GM12891 (cell line): Measurements from ENCODE around the gene NANOS2.

Experiments used
- DNase-seq: peaks from one replicate; pipeline ENCODE4 v3.0.0; 2011; ENCODE audit warnings: low spot score; ENCODE audit not compliant: insufficient read length
- FAIRE-seq: peaks from 2 replicates; lab custom pipeline; 2011; peaks lifted over from hg19 to GRCh38; lab: Jason Lieb, UNC
- PAX5 ChIP-seq: IDR thresholded peaks from 2 replicates; pipeline ENCODE4 v1.6.1; 2011; ENCODE audit warnings: low read length, moderate library complexity, mild to moderate bottlenecking; ENCODE audit not compliant: insufficient read depth, severe bottlenecking
- POLR2A ChIP-seq: IDR thresholded peaks from 2 replicates; pipeline ENCODE4 v1.6.1; 2011; ENCODE audit warnings: low read depth, low read length, control low read depth
- POLR2AphosphoS5 ChIP-seq: IDR thresholded peaks from 2 replicates; pipeline ENCODE4 v1.6.1; 2011; ENCODE audit warnings: low read depth, low read length, control low read depth
- POU2F2 ChIP-seq: IDR thresholded peaks from 2 replicates; pipeline ENCODE4 v1.6.1; 2011; ENCODE audit warnings: low read depth, mild to moderate bottlenecking, control low read depth, low read length, moderate library complexity
- SPI1 ChIP-seq: IDR thresholded peaks from 2 replicates; pipeline ENCODE4 v1.6.1; 2011; ENCODE audit warnings: low read depth, low read length, control low read depth
- TAF1 ChIP-seq: IDR thresholded peaks from 2 replicates; pipeline ENCODE4 v1.6.1; 2011; ENCODE audit warnings: low read depth, low read length, control low read depth

The NANOS2 gene

GRCh38 chr19:45883586-45883880 lies 31.0 kb downstream of the NANOS2 start:
- DNase-seq (no peak), FAIRE-seq (no peak)
- no peak for TF ChIP-seq SPI1
- no peak for TF ChIP-seq POU2F2
- TF ChIP-seq POLR2A: no peak
- no peak for TF ChIP-seq PAX5
- TF ChIP-seq POLR2AphosphoS5: no peak
- no peak for TF ChIP-seq TAF1

GRCh38 chr19:45882652-45883585 lies 31.7 kb downstream of the NANOS2 start:
- peak; percentile 86 for DNase-seq

GRCh38 chr19:45881909-45882528 lies 32.6 kb downstream of the NANOS2 start:
- TF ChIP-seq SPI1 (no peak), POU2F2 (no peak), POLR2A (no peak), POLR2AphosphoS5 (no peak), PAX5 (no peak), TAF1 (no peak)
- no peak for FAIRE-seq
- no peak for DNase-seq

More at GRCh38 chr19:45882652-45883585, 31.7 kb downstream of the NANOS2 start:
- TF ChIP-seq PAX5 (no peak), POLR2A (no peak), POLR2AphosphoS5 (no peak), TAF1 (no peak)
- peak; percentile 96 for FAIRE-seq

GRCh38 chr19:45881082-45881908 lies 33.3 kb downstream of the NANOS2 start:
- peak; percentile 34; the same call in 1 of the 2 replicates for TF ChIP-seq SPI1
- TF ChIP-seq POU2F2: no peak
- no peak for TF ChIP-seq POLR2A
- FAIRE-seq: no peak

GRCh38 chr19:45879971-45880370 lies 34.6 kb downstream of the NANOS2 start:
- FAIRE-seq (no peak), DNase-seq (no peak)
- TF ChIP-seq POU2F2 (no peak), POLR2AphosphoS5 (no peak), POLR2A (no peak), SPI1 (no peak), PAX5 (no peak), TAF1 (no peak)

More at GRCh38 chr19:45881082-45881908, 33.3 kb downstream of the NANOS2 start:
- no peak for DNase-seq

- TF ChIP-seq POLR2A (no peak), PAX5 (no peak), POLR2AphosphoS5 (no peak), POU2F2 (no peak), TAF1 (no peak), SPI1 (no peak)
- no peak for DNase-seq
- FAIRE-seq: no peak
Measured at GRCh38 chr19:45879055-45879454, 35.5 kb downstream of the NANOS2 start.

- TF ChIP-seq POLR2A (no peak), POU2F2 (no peak), SPI1 (no peak), PAX5 (no peak), TAF1 (no peak)
- DNase-seq (no peak), FAIRE-seq (peak; percentile 87)
Measured at GRCh38 chr19:45878043-45878794, 36.4 kb downstream of the NANOS2 start.

GRCh38 chr19:45876411-45877197 lies 38.0 kb downstream of the NANOS2 start:
- TF ChIP-seq POU2F2: no peak
- TF ChIP-seq POLR2AphosphoS5: no peak
- TF ChIP-seq TAF1: no peak
- TF ChIP-seq POLR2A: no peak
- no peak for TF ChIP-seq PAX5
- TF ChIP-seq SPI1: no peak
- DNase-seq (peak; percentile 64), FAIRE-seq (peak; percentile 5)

- FAIRE-seq (no peak), DNase-seq (no peak)
- TF ChIP-seq POU2F2: no peak
- no peak for TF ChIP-seq PAX5
- no peak for TF ChIP-seq POLR2AphosphoS5
- no peak for TF ChIP-seq POLR2A
- TF ChIP-seq SPI1: no peak
- TF ChIP-seq TAF1: no peak
Measured at GRCh38 chr19:45876161-45876410, 38.5 kb downstream of the NANOS2 start.
